Measurements from ENCODE around the gene ANAPC15.
"Not testable (repeated sequence)": the region's sequence is repeated elsewhere in the genome, so short reads cannot be mapped to it uniquely, and the experiment has no call there.

Gene ANAPC15

DNA sequence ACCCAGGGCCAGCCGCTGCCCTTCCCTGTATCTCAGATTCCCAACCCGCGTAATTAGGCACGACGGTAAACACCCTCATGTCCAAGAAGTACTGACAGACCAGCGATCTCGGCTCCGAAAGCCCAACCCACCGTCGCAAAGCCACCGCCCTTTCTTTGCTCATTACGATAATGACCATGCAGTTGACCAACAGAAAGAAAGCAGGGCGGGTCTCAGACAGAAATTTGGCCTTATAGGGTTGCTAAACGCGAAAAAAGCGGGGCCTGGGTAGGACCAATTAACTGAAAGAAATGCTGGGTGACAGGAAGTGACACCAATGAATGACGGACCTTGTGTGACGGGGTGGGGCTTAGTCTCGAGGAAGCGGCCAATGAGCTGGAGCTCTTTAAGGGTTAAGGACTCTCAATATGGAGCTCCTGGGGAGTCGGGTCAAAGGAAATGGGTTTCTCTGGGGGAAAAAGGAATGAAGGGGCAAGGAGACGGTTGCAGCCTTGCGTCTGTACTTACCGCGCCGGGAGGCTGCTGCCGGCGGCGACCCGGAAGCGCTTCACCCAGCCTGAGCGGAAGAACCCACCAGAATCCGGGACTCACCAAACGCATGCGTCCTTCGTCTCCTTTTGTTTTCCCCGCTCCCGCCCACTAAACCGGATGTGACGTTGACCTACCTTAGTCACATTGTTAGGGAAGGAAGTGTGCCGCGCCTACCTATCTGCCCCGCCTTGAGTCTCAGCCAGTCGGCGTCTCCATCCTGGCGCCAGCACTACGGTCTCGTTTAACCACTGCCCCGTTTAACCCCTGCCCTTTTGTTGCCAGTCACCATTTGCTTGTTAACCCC is at the start of gene ANAPC15:
TSS of gene ANAPC15 (minus strand) at position 553 of the 835 bp plus-strand sequence. CDS start 1,419 bp downstream, outside the sequence.
- DNase-seq (ENCODE audit: low read depth in 2 of 2): peak; percentile 97 to 100

DNA sequence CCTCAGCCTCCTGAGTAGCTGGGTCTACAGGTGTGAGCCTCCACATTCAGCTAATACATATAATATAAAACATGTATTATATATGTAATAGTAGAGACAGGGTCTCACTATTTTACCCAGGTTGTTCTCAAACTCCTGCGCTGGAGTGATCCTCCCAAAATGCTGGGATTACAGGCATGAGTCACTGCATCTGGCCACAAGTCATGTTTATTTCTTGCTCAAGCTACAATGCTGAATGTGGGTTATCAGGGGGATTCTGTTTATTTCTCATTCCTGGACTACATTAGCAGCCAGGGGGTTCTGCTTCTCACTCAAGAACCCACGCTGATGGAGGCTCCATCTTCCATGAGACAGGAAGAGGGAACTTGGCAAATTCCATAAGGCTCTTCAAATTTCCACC is 47.8 kb upstream of the ANAPC15 start:
- DNase-seq (ENCODE audit: low read depth in 2 of 2): no peak

DNA sequence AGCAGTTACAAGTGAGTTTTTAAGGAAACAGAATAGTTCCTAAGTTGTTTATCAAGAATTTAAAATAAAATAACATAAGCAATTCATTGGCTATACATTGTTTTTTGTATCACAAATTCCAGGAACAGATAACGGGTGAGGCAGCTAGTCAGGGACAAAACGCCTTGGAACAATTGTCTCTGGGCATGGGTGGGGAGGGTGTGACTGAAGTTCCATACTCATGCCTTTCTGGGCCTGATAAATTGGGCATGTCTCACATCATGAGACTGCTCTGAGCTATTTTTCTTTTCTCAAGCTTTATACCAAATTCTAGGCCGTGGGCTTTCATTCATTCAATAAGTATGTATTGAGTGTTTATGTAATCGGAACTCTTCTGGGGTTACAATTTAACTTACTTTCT is 44.6 kb upstream of the ANAPC15 start:
- no peak for DNase-seq (ENCODE audit: low read depth in 2 of 2)

DNA sequence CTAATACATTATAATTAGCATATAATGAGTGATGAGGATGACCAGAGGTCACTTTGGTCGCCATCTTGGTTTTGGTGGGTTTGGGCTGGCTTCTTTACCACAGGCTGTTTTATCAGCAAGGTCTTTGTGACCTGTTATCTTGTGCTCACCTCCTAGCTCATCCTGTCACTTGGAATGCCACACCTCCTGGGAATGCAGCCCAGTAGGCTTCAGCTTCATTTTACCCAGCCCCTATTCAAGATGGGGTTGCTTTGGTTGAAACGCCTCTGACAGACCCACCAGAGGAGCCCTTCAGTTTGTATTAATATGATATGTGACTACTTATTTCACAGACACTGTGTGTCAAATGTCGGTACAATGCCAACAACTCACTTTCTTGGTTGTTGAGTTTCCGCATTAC is 43.3 kb upstream of the ANAPC15 start:
- no peak for DNase-seq (ENCODE audit: low read depth in 2 of 2)

DNA sequence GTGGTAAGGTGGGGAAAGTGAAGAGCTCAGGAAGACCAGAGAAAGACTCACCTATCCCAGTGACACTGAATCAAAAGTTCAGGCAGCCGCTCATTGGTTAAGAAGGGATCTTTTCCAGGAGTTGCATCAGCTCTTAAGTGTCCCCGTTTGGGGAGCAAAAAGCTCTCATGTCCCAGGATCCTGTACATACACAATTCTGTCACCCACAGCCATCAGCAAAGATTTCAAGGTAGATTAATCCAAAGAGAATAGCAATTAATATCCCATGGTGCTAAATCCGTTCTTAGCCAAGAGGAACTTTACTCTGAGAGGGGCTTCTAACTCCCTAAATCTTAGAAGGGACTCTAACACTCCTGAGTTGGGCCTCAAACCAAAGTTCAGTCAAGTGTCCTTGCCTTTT is 42.3 kb upstream of the ANAPC15 start:
- no peak for DNase-seq (ENCODE audit: low read depth in 2 of 2)

DNA sequence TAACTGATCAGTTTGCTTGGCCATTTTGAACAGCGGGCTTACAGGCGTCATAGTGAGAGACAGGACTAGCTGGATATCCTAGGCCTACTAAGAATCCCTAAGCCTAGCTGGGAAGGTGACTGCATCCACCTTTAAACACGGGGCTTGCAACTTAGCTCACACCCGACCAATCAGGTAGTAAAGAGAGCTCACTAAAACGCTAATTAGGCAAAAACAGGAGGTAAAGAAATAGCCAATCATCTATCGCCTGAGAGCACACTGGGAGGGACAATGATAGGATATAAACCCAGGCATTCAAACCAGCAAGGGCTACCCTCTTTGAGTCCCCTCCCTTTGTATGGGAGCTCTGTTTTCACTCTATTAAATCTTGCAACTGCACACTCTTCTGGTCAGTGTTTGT is 41.4 kb upstream of the ANAPC15 start:
- not testable (repeated sequence) for DNase-seq (ENCODE audit: low read depth in 2 of 2)

DNA sequence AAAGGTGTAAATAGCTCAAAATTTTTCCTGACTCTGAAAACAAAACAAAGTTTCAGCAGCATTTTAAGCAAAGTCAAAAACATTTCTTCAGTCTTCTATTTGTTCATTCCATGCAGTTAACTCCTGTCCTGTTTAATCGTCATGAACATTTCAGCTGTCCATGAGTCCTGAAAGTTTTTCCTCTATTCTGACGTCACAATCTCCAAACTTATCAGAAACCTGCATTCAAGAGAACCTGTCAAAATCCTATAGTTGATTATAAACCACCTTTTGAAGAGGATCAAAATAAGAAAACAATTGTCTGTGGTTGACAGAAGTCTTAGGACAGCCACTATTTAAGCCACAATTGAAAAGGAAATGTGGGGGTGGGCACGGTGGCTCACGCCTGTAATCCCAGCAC is 38.4 kb upstream of the ANAPC15 start:
- DNase-seq (ENCODE audit: low read depth in 2 of 2): no peak

DNA sequence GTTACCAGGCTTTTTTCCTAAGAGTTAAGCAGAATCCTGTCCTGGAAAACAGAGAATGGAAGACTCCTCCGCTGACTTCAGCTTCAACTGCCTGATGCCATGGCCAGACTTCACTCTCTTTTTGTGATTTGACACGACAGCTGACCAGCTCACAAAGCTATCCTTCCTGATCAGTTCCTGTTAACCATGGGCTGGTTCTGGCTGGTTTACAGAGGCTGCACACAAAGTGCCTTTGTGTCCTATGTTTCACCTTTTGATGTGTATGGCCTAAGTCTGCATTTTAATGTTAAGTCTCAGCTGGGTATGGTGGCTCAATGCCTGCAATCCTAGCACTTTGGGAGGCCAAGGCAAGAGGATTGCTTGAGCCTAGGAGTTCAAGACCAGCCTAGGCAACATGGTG is 34.1 kb upstream of the ANAPC15 start:
- no peak for DNase-seq (ENCODE audit: low read depth in 2 of 2)

DNA sequence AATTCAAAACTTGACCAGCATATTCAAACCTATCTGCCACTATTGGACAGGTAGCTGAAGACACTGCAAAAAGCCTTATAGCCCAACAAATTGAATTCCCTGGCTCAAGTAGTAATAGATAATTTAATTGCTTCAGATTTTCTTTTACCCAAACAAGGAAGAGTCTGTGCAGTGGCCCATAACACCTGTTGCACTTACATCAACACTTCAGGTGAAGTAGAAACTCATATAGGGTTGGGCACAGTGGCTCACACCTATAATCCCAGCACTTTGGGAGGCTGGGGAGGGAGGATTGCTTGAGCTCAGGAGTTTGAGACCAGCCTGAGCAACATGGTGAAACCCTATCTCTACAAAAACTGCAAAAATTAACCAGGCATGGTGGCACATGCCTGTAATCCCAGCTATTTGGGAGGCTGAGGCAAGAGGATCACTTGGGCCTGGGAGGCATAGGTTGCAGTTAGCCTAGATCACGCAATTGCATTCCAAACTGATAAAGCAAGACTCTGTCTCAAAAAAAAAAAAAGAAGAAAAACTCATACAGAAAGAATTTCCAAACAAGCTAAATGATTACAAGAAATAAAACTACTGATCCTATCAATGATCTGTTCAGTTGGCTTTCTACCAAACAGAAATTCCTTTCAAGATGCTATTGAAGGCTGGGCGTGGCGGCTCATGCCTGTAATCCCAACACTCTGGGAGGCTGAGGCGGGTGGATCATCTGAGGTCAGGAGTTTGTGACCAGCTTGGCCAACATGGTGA is 32.5 kb upstream of the ANAPC15 start:
- no peak for DNase-seq (ENCODE audit: low read depth in 2 of 2)

DNA sequence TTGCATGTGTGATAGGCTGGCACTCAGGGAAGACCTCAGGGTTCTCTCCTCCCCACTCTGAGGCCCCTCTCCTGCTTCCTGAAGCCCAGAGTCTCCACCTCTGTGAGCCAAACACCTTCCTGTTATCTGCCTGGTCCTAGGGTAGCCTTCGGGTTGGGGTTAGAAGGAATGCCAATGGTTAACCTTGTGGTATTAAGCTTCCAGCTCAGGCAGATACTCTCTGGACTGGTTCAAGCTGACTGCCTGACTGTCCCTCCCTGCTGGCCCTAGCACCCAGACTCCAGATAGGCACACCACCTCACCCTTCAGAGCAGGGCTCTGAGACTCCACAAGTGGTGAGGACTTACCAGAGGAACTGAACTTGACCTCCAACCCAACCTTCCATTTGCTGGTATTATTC is 30.0 kb upstream of the ANAPC15 start:
- DNase-seq (ENCODE audit: low read depth in 2 of 2): not testable (repeated sequence)

DNA sequence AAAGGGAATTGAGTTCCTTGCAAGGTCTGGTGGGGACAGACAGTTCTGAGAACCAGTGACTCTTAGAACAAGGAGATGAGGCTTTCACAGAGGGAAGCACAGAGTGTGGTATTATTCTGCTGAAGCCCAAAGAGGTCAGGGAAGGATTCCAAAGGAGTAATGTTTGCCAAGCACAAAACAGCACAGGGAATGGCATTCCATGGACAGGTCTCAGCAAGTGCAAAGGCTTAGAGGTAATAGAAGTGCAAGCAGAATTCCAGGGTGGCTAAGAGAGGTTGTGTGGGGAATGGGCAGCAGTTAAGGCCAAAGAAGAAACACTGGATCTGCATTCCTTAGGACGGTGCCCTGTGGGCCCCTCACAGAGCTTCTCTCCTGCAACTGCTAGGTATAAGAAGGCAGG is 29.6 kb upstream of the ANAPC15 start:
- DNase-seq (ENCODE audit: low read depth in 2 of 2): not testable (repeated sequence)

DNA sequence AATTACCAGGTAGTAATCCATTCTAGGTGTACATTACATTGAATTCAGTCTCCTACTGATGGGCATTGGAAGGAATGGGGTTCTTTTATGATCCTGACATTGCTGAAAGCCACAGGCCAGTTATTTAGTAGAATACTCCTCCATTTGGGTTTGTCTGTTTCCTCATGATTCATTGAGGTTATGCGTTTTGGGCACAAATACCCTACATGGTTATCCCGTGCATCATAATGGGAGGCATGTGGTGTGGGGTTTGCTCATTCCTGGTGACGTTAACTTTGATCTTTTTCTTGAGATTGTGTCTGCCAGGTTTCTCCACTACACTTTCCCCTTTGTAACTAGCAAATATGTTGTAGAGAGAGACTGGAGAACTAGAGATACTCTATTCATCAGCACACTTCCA is 28.6 kb upstream of the ANAPC15 start:
- DNase-seq (ENCODE audit: low read depth in 2 of 2): peak in 1 of 2 donors; percentile 4

DNA sequence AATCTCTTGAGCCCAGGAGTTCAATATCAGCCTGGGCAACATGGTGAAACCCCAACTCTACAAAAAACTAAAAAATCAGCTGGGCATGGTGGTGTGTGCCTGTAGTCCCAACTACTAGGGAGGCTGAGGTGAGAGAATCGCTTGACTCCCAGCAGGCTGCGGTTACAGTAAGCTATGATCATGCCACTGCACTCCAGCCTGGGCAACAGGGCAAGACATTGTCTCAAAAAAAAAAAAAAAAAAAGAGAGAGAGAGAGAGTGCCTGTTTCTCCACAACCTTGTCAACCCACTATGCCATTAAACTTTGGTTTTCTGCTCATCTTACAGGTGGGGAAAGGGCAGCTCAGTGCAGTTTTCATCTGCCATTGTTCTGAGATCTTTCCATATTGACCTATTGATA is 28.2 kb upstream of the ANAPC15 start:
- no peak for DNase-seq (ENCODE audit: low read depth in 2 of 2)

DNA sequence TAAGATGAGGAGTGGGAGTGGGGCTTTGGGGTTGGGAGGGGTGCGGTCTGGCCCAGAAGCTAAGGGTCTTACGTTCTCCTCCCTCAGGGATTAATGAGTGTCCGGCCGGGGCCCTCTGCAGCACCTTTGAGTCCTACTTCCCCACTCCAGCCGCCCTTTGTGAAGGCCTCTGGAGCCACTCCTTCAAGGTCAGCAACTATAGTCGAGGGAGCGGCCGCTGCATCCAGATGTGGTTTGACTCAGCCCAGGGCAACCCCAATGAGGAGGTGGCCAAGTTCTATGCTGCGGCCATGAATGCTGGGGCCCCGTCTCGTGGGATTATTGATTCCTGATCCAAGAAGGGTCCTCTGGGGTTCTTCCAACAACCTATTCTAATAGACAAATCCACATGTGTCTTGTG is 27.0 kb upstream of the ANAPC15 start:
- no peak for DNase-seq (ENCODE audit: low read depth in 2 of 2)

DNA sequence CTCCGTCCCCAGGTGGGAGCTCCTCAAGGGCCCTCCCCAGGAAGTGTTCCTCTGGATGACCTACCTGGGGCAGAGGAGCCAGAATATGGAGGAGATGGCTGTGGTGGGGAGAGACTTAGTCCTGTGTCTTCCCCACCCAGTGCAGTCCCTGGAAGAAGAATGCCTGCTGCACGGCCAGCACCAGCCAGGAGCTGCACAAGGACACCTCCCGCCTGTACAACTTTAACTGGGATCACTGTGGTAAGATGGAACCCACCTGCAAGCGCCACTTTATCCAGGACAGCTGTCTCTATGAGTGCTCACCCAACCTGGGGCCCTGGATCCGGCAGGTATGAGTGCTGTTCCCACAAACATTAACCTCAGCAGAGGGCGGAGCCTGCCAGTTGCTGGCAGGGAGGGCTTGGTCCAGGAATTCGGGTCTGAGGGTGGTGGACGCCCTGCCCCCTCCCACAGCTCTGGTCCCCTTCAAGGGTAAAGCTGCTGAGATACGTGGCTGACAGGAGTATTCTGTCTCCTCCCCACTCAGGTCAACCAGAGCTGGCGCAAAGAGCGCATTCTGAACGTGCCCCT is 26.4 kb upstream of the ANAPC15 start:
- no peak for DNase-seq (ENCODE audit: low read depth in 2 of 2)

DNA sequence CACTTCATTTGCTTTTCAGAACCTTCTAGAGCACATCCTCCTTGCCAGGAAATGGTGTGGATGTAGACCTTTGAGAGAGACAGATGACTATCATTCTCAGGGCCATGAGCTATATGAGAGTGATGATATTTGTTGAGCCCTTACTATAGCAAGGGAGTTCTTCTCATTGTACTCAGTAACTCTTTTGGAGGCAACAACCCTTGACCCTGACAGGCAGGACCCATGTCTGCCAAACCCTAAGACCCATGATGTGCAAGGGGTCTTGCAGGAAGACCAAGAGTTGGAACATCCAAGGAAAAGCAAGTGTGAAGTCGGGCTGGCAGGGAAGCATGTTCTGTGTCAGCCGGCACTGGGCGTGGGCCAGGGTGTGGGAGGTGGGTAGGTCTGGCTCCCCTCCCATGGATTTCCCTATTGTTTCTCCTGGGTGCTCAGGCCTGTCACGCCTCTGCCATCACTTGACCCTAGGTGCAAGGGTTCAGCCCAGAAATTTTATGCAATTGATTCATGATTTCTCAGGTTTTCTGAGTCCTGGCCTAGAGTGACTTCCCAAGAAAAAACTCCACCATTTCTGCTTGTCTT is 24.3 kb upstream of the ANAPC15 start:
- DNase-seq (ENCODE audit: low read depth in 2 of 2): no peak

DNA sequence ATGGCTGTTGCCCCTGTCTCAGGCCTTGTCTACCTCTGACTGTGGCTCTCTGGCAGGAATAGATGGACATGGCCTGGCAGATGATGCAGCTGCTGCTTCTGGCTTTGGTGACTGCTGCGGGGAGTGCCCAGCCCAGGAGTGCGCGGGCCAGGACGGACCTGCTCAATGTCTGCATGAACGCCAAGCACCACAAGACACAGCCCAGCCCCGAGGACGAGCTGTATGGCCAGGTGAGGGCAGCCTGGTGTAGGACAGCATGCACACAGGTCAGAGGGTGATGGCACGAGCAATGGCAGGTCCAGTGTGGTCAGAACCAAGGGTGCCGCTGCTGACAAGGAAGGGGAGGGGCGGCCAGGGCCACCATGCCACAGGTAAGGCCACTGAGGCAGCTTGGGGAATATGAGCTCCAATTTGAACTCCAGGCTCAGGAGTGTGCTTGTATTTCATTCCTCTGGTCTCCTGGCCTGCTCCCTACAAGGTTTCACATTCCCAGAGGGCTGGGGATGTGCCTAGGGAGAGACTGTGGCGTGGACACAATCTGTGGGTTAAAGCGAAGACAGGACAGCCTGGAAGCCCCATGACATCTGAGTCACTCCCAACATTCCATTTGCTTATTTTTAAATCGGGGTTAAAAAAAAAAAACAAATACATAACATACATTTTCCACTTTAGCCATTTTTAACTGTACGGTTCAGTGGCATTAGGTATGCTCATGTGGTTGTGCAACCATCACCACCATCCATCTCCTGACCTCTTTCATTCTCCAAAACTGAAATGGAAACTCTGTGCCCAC is 23.6 kb upstream of the ANAPC15 start:
- DNase-seq (ENCODE audit: low read depth in 2 of 2): no peak

DNA sequence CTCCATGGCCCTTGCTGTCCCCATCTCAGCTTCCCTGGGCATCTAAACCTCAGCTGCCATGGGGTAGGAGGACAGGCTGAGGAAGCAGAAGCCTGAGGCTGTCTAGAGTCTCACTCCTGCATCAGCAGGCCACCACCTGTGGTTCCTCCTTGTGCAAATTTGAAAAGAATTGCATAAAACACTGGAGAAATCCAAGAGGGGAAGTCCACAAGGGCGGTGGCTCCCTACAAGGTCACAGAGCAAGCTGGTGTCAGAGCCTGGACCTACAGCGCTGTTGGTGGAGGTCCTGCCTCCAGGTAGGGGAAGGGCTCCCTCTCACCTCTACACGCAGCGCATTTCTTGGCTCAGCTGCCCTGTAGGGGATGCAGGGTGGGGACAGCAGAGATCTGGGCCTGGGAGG is 23.0 kb upstream of the ANAPC15 start, which contains the start of gene FOLR3:
TSS of gene FOLR3 (plus strand) at position 253 of the 400 bp plus-strand sequence. CDS start 228 bp downstream, outside the sequence.
- DNase-seq (ENCODE audit: low read depth in 2 of 2): not testable (repeated sequence)

DNA sequence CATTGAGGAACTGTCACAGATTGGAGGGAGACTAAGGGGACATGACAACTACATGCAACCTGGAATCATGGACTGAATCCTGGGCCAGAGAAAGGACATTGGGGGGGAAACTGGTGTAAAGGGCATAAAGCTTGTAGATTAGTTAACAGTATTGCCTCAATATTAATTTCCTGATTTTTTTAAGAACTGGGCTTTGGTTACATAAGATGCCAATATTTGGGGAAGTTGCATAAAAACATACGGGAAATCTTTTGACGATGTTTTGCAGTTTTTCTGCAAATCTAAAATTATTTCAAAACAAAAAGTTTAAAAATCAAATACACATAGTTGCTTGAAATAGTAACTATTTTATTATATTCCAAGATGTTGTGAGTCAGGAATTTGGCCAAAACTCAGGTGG is 20.2 kb upstream of the ANAPC15 start:
- no peak for DNase-seq (ENCODE audit: low read depth in 2 of 2)

DNA sequence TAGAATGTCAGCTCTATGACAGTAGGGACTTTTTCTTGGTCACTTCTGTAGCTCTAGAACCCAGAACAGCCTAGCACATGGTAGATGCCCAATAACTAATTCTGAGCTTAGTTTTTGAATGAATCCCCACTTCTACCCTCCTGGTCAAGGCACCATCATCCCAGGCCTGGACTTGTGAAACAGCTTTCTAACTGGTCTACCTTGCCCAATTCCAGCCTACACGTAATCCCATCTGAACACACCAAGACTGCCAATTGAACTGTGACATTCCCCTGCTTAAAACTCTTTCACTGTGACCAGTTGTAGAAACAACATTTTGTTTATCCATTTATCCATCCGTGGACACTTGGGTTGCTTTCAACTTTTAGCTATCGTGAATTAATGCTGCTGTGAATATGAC is 16.9 kb upstream of the ANAPC15 start:
- no peak for DNase-seq (ENCODE audit: low read depth in 2 of 2)

DNA sequence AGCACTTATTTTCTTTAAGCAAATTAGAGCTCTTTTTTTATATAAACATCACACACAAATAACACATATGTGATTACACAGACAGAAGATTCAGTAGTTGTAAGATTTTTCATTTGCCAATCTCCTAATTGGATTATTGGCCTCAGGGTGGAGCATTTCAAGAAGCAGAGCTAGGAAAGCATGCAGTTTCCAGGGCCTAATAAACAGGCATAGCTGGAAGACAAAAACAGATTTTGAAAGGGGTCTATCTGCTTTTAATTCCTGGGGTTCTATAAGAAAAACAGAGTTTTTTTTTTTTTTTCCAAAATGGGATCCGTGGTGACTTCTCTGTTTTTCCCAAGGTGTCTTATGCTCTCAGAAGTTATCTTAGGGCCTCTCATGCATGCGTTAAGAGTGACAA is 15.4 kb upstream of the ANAPC15 start:
- no peak for DNase-seq (ENCODE audit: low read depth in 2 of 2)

All from stimulated activated CD8-positive, alpha-beta memory T cell treated with anti-CD3 and anti-CD28 coated beads, Interleukin-7, amount 100 ng/mL, for 4 hours (primary cell).